BE2C (cell line): Measurements from ENCODE around the gene AKT3.

Experiments
- DNase-seq: peaks from one replicate; pipeline ENCODE4 v3.0.0-alpha.2; 2020
- H3K27me3 ChIP-seq: fragments of 250-450 bp; sonication (Bioruptor Pico); 2 replicates; pipeline ENCODE4 v1.5.1; 2020; ENCODE audit warnings: mild to moderate bottlenecking
- H3K36me3 ChIP-seq: fragments of 250-450 bp; sonication (Bioruptor Pico); 2 replicates; pipeline ENCODE4 v1.5.1; 2020; ENCODE audit warnings: mild to moderate bottlenecking
- H3K4me1 ChIP-seq: fragments of 250-450 bp; sonication (Bioruptor Pico); 2 replicates; pipeline ENCODE4 v1.5.1; 2020
- H3K4me3 ChIP-seq: 2 replicates; pipeline ENCODE4 v1.5.1; 2011; ENCODE audit warnings: low read depth, low read length
- H3K9me3 ChIP-seq: fragments of 250-450 bp; sonication (Bioruptor Pico); 2 replicates; pipeline ENCODE4 v1.5.1; 2020
- TF ChIP-seq, protein P1 (sequence below): IDR thresholded peaks from 2 replicates; pipeline ENCODE4 v1.5.1; 2012; ENCODE audit warnings: mild to moderate bottlenecking, low read depth, low read length

Gene AKT3

GRCh38 chr1:243503155-243503554 lies 346.9 kb downstream of the AKT3 start:
- Histone ChIP-seq H3K9me3 (no peaks in the 10 kb centered on the region), H3K27me3 (no peaks in the 10 kb centered on the region), H3K4me3 (no peak overlapping the region), H3K36me3 (peaks cover 6% of the 10 kb centered on the region), H3K4me1 (no peaks in the 10 kb centered on the region; the same call in 1 of the 2 replicates)
- TF ChIP-seq, protein P1, sequence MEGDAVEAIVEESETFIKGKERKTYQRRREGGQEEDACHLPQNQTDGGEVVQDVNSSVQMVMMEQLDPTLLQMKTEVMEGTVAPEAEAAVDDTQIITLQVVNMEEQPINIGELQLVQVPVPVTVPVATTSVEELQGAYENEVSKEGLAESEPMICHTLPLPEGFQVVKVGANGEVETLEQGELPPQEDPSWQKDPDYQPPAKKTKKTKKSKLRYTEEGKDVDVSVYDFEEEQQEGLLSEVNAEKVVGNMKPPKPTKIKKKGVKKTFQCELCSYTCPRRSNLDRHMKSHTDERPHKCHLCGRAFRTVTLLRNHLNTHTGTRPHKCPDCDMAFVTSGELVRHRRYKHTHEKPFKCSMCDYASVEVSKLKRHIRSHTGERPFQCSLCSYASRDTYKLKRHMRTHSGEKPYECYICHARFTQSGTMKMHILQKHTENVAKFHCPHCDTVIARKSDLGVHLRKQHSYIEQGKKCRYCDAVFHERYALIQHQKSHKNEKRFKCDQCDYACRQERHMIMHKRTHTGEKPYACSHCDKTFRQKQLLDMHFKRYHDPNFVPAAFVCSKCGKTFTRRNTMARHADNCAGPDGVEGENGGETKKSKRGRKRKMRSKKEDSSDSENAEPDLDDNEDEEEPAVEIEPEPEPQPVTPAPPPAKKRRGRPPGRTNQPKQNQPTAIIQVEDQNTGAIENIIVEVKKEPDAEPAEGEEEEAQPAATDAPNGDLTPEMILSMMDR, result no peak
- DNase-seq, result no peak

- no peak for DNase-seq
- Histone ChIP-seq H3K27me3 (no peaks in the 10 kb centered on the region), H3K9me3 (no peaks in the 10 kb centered on the region), H3K36me3 (peaks cover 4% of the 10 kb centered on the region), H3K4me3 (no peak overlapping the region), H3K4me1 (peaks cover 7% of the 10 kb centered on the region)
- TF ChIP-seq, protein P1, result no peak
Observed at GRCh38 chr1:243501002-243501401, 349.0 kb downstream of the AKT3 start.

GRCh38 chr1:243500512-243500911 lies 349.5 kb downstream of the AKT3 start:
- Histone ChIP-seq H3K9me3 (no peaks in the 10 kb centered on the region), H3K4me3 (no peak overlapping the region)
- TF ChIP-seq, protein P1, result no peak

GRCh38 chr1:243499711-243500110 lies 350.3 kb downstream of the AKT3 start:
- no peak for DNase-seq
- Histone ChIP-seq H3K4me3 (no peak overlapping the region), H3K9me3 (no peaks in the 10 kb centered on the region), H3K27me3 (no peaks in the 10 kb centered on the region), H3K4me1 (peaks cover 19% of the 10 kb centered on the region), H3K36me3 (peaks cover 3% of the 10 kb centered on the region)
- TF ChIP-seq, protein P1, result no peak

More at GRCh38 chr1:243500512-243500911, 349.5 kb downstream of the AKT3 start:
- peaks cover 3% of the 10 kb centered on the region for H3K36me3 ChIP-seq
- H3K27me3 ChIP-seq, result no peaks in the 10 kb centered on the region
- peaks cover 12% of the 10 kb centered on the region for H3K4me1 ChIP-seq
- DNase-seq, result no peak

DNA sequence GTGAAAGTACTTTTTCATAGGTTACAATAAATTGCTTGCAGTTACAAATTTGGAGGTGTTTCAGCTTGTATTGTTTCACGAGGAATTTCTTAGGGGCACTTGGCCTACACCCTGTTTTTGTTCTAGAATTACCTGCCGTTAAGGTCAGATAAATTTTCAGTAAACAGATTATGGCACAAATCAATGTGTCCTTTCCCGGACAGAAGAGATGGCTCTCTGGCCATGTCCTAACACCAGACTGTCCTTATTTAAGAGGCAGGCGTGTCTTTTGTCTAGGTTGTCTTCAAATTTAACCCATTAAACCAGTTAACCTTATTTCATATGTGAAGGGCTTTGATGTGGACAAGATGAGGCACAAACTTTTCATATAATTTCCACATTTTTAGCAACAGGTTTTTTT lies 350.8 kb downstream of the AKT3 start:
- TF ChIP-seq, protein P1, result no peak
- Histone ChIP-seq H3K9me3 (no peaks in the 10 kb centered on the region), H3K27me3 (no peaks in the 10 kb centered on the region), H3K4me1 (peaks cover 24% of the 10 kb centered on the region), H3K4me3 (no peak overlapping the region), H3K36me3 (peaks cover 3% of the 10 kb centered on the region)
- DNase-seq, result no peak

GRCh38 chr1:243497939-243498681 lies 351.9 kb downstream of the AKT3 start:
- Histone ChIP-seq H3K4me3 (no peak overlapping the region), H3K27me3 (no peaks in the 10 kb centered on the region), H3K36me3 (peaks cover 3% of the 10 kb centered on the region; the same call in 1 of the 2 replicates), H3K9me3 (no peaks in the 10 kb centered on the region), H3K4me1 (peaks cover 30% of the 10 kb centered on the region)
- DNase-seq, result no peak
- TF ChIP-seq, protein P1, result no peak
